ENCODE data around the gene RAB17. TPM values are rescaled to one million over a fixed set of nuclear protein-coding genes. Genes with fewer than 3 reads are reported as not detected.

Gene RAB17
- total RNA-seq, 5 donors from 2014 or later (not counting 1 experiment from before 2014, with no cell fraction given) = 0.32 to 0.73 (median 0.62) TPM; not detected in 2

- Histone ChIP-seq H3K27ac (ENCODE audit: low read length) (no peak overlapping the region), H3K9me3 (no peaks in the 10 kb centered on the region), H3K4me3 (ENCODE audit: control insufficient read depth in 1 of 2, extremely low read depth in 1 of 2, low read length in 1 of 2) (no peak overlapping the region), H3K27me3 (replicated peaks in 1 of 2; ENCODE audit: control insufficient read depth in 2 of 2, extremely low read depth in 1 of 2, insufficient read depth in 2 of 2, low read length in 1 of 2) (peaks cover 0 to 38% of the 10 kb centered on the region in 2 experiments), H3K4me1 (ENCODE audit: control insufficient read depth in 1 of 2, extremely low read depth in 1 of 2, insufficient read depth in 2 of 2, low read length in 2 of 2) (peaks cover 0 to 15% of the 10 kb centered on the region in 2 experiments), H3K36me3 (ENCODE audit: control insufficient read depth in 2 of 2, extremely low read depth in 1 of 2, insufficient read depth in 1 of 2, low read length in 1 of 2) (no peaks in the 10 kb centered on the region)
- H3K9me3 Mint-ChIP-seq = no peaks in the 10 kb centered on the region
- peaks cover 15 to 24% (median 22%) of the 10 kb centered on the region in 3 donors for H3K4me1 Mint-ChIP-seq
- POLR2A ChIA-PET = no interaction called here
- no peak for DNase-seq
- H3K36me3 Mint-ChIP-seq = peaks cover 4% of the 10 kb centered on the region
- peak overlapping the region; percentile 64 to 79 (median 78) for H3K4me3 Mint-ChIP-seq
- ATAC-seq (replicated peaks in 1 of 4) = no peak
- CTCF ChIA-PET = interaction anchor here in 1 of 2 donors (1.3 kb wide), 1 partner anchor 116 kb away, joined by 3 read pairs; no protein-coding TSS in a partner anchor
- no peak overlapping the region for H3K27ac Mint-ChIP-seq
- 57% methylated on average over 5 of the region's 6 CpGs for WGBS (ENCODE audit: insufficient coverage)
- H3K27me3 Mint-ChIP-seq = peaks cover 18 to 31% of the 10 kb centered on the region in 2 donors
These were observed 35.2 kb upstream of the RAB17 start for GRCh38 chr2:237625777-237626176.

GRCh38 chr2:237625216-237625705 is 34.7 kb upstream of the RAB17 start:
- Mint-ChIP-seq H3K27me3 (peaks cover 16 to 28% of the 10 kb centered on the region in 2 donors), H3K9me3 (no peaks in the 10 kb centered on the region), H3K4me1 (peaks cover 15 to 22% (median 20%) of the 10 kb centered on the region in 3 donors), H3K4me3 (peak overlapping the region in 2 of 3 donors; percentile 8 to 15), H3K36me3 (peaks cover 3% of the 10 kb centered on the region), H3K27ac (no peak overlapping the region)
- POLR2A ChIA-PET = no interaction called here
- Histone ChIP-seq H3K36me3 (ENCODE audit: control insufficient read depth in 2 of 2, extremely low read depth in 1 of 2, insufficient read depth in 1 of 2, low read length in 1 of 2) (no peaks in the 10 kb centered on the region), H3K9me3 (no peaks in the 10 kb centered on the region), H3K27ac (ENCODE audit: low read length) (no peak overlapping the region), H3K4me1 (ENCODE audit: control insufficient read depth in 1 of 2, extremely low read depth in 1 of 2, insufficient read depth in 2 of 2, low read length in 2 of 2) (peaks cover 0 to 15% of the 10 kb centered on the region in 2 experiments), H3K4me3 (ENCODE audit: control insufficient read depth in 1 of 2, extremely low read depth in 1 of 2, low read length in 1 of 2) (no peak overlapping the region), H3K27me3 (replicated peaks in 1 of 2; ENCODE audit: control insufficient read depth in 2 of 2, extremely low read depth in 1 of 2, insufficient read depth in 2 of 2, low read length in 1 of 2) (peaks cover 0 to 33% of the 10 kb centered on the region in 2 experiments)
- CTCF ChIA-PET = interaction anchor here in 1 of 2 donors (1.3 kb wide), 1 partner anchor 116 kb away, joined by 3 read pairs; no protein-coding TSS in a partner anchor
- WGBS (ENCODE audit: insufficient coverage) = 76% methylated on average over 10 of the region's 10 CpGs
- no peak for ATAC-seq (replicated peaks in 1 of 4)
- no peak for DNase-seq

GRCh38 chr2:237624565-237624964 is 34.0 kb upstream of the RAB17 start:
- H3K9me3 ChIP-seq = no peaks in the 10 kb centered on the region
- H3K9me3 Mint-ChIP-seq = no peaks in the 10 kb centered on the region
- DNase-seq (no peak), ATAC-seq (replicated peaks in 1 of 4) (no peak)
- no peak overlapping the region for H3K4me3 ChIP-seq (ENCODE audit: control insufficient read depth in 1 of 2, extremely low read depth in 1 of 2, low read length in 1 of 2)
- ChIA-PET POLR2A (no interaction called here), CTCF (interaction anchor here in 1 of 2 donors (1.3 kb wide), 1 partner anchor 117 kb away, joined by 3 read pairs; no protein-coding TSS in a partner anchor)
- H3K27ac ChIP-seq (ENCODE audit: low read length) = no peak overlapping the region
- H3K27me3 ChIP-seq (replicated peaks in 1 of 2; ENCODE audit: control insufficient read depth in 2 of 2, extremely low read depth in 1 of 2, insufficient read depth in 2 of 2, low read length in 1 of 2) = peaks cover 0 to 32% of the 10 kb centered on the region in 2 experiments
- H3K4me1 Mint-ChIP-seq = peaks cover 15 to 17% (median 15%) of the 10 kb centered on the region in 3 donors
- no peaks in the 10 kb centered on the region for H3K36me3 Mint-ChIP-seq
- peaks cover 0 to 15% of the 10 kb centered on the region in 2 experiments for H3K4me1 ChIP-seq (ENCODE audit: control insufficient read depth in 1 of 2, extremely low read depth in 1 of 2, insufficient read depth in 2 of 2, low read length in 2 of 2)
- 100% methylated on average over 5 of the region's 6 CpGs for WGBS (ENCODE audit: insufficient coverage)
- no peak overlapping the region for H3K27ac Mint-ChIP-seq
- H3K36me3 ChIP-seq (ENCODE audit: control insufficient read depth in 2 of 2, extremely low read depth in 1 of 2, insufficient read depth in 1 of 2, low read length in 1 of 2) = no peaks in the 10 kb centered on the region
- H3K4me3 Mint-ChIP-seq = no peak overlapping the region
- H3K27me3 Mint-ChIP-seq = peaks cover 9 to 21% of the 10 kb centered on the region in 2 donors

- no peak for ATAC-seq (replicated peaks in 1 of 4)
- Mint-ChIP-seq H3K36me3 (no peaks in the 10 kb centered on the region), H3K4me1 (peaks cover 10 to 15% (median 13%) of the 10 kb centered on the region in 3 donors), H3K27me3 (peaks cover 6 to 16% of the 10 kb centered on the region in 2 donors), H3K4me3 (no peak overlapping the region), H3K9me3 (no peaks in the 10 kb centered on the region), H3K27ac (peak overlapping the region in 1 of 2 donors; percentile 39)
- no peaks in the 10 kb centered on the region for H3K36me3 ChIP-seq (ENCODE audit: control insufficient read depth in 2 of 2, extremely low read depth in 1 of 2, insufficient read depth in 1 of 2, low read length in 1 of 2)
- H3K27me3 ChIP-seq (replicated peaks in 1 of 2; ENCODE audit: control insufficient read depth in 2 of 2, extremely low read depth in 1 of 2, insufficient read depth in 2 of 2, low read length in 1 of 2) = peaks cover 0 to 26% of the 10 kb centered on the region in 2 experiments
- no peak overlapping the region for H3K4me3 ChIP-seq (ENCODE audit: control insufficient read depth in 1 of 2, extremely low read depth in 1 of 2, low read length in 1 of 2)
- no peak for DNase-seq
- ChIA-PET CTCF (interaction anchor here in 1 of 2 donors (0.6 kb wide), 1 partner anchor 111 kb away, joined by 6 read pairs; no protein-coding TSS in a partner anchor), POLR2A (interaction anchor here in 1 of 2 donors (0.6 kb wide), 1 partner anchor 81 kb away, joined by 3 read pairs; no protein-coding TSS in a partner anchor)
- H3K4me1 ChIP-seq (ENCODE audit: control insufficient read depth in 1 of 2, extremely low read depth in 1 of 2, insufficient read depth in 2 of 2, low read length in 2 of 2) = peaks cover 0 to 13% of the 10 kb centered on the region in 2 experiments
- H3K9me3 ChIP-seq = no peaks in the 10 kb centered on the region
- H3K27ac ChIP-seq (ENCODE audit: low read length) = no peak overlapping the region
- 86% methylated on average over 8 of the region's 13 CpGs for WGBS (ENCODE audit: insufficient coverage)
These were observed 33.2 kb upstream of the RAB17 start for GRCh38 chr2:237623428-237624403.

- H3K4me1 Mint-ChIP-seq = peaks cover 28 to 35% (median 34%) of the 10 kb centered on the region in 3 donors
- no peak overlapping the region for H3K27ac ChIP-seq (ENCODE audit: low read length)
- no peaks in the 10 kb centered on the region for H3K36me3 ChIP-seq (ENCODE audit: control insufficient read depth in 2 of 2, extremely low read depth in 1 of 2, insufficient read depth in 1 of 2, low read length in 1 of 2)
- no peak for ATAC-seq (replicated peaks in 1 of 4)
- POLR2A ChIA-PET = no interaction called here
- no peaks in the 10 kb centered on the region for H3K9me3 ChIP-seq
- no peaks in the 10 kb centered on the region for H3K9me3 Mint-ChIP-seq
- no peaks in the 10 kb centered on the region for H3K36me3 Mint-ChIP-seq
- CTCF ChIA-PET = no interaction called here
- H3K4me3 Mint-ChIP-seq = no peak overlapping the region
- H3K4me1 ChIP-seq (ENCODE audit: control insufficient read depth in 1 of 2, extremely low read depth in 1 of 2, insufficient read depth in 2 of 2, low read length in 2 of 2) = peaks cover 10 to 25% of the 10 kb centered on the region in 2 experiments
- H3K27me3 ChIP-seq (replicated peaks in 1 of 2; ENCODE audit: control insufficient read depth in 2 of 2, extremely low read depth in 1 of 2, insufficient read depth in 2 of 2, low read length in 1 of 2) = no peaks in the 10 kb centered on the region
- no peak for DNase-seq
- H3K4me3 ChIP-seq (ENCODE audit: control insufficient read depth in 1 of 2, extremely low read depth in 1 of 2, low read length in 1 of 2) = no peak overlapping the region
- peaks cover 0 to 4% of the 10 kb centered on the region in 2 donors for H3K27me3 Mint-ChIP-seq
- H3K27ac Mint-ChIP-seq = no peak overlapping the region
- no CpG with 5 or more reads among the region's 2 CpGs for WGBS (ENCODE audit: insufficient coverage)
These were observed 27.9 kb upstream of the RAB17 start for GRCh38 chr2:237618449-237618848.

GRCh38 chr2:237617587-237617982 is 27.1 kb upstream of the RAB17 start:
- DNase-seq (no peak), ATAC-seq (replicated peaks in 1 of 4) (peak in 1 of 4 experiments; percentile 25)
- Mint-ChIP-seq H3K9me3 (no peaks in the 10 kb centered on the region), H3K4me1 (peaks cover 28 to 35% (median 34%) of the 10 kb centered on the region in 3 donors), H3K27ac (no peak overlapping the region), H3K27me3 (peaks cover 0 to 4% of the 10 kb centered on the region in 2 donors), H3K4me3 (peak overlapping the region in 1 of 3 donors; percentile 59), H3K36me3 (no peaks in the 10 kb centered on the region)
- Histone ChIP-seq H3K9me3 (no peaks in the 10 kb centered on the region), H3K4me1 (ENCODE audit: control insufficient read depth in 1 of 2, extremely low read depth in 1 of 2, insufficient read depth in 2 of 2, low read length in 2 of 2) (peaks cover 10 to 25% of the 10 kb centered on the region in 2 experiments), H3K27ac (ENCODE audit: low read length) (no peak overlapping the region), H3K36me3 (ENCODE audit: control insufficient read depth in 2 of 2, extremely low read depth in 1 of 2, insufficient read depth in 1 of 2, low read length in 1 of 2) (no peaks in the 10 kb centered on the region), H3K4me3 (ENCODE audit: control insufficient read depth in 1 of 2, extremely low read depth in 1 of 2, low read length in 1 of 2) (no peak overlapping the region), H3K27me3 (replicated peaks in 1 of 2; ENCODE audit: control insufficient read depth in 2 of 2, extremely low read depth in 1 of 2, insufficient read depth in 2 of 2, low read length in 1 of 2) (no peaks in the 10 kb centered on the region)
- WGBS (ENCODE audit: insufficient coverage) = no CpG with 5 or more reads among the region's 4 CpGs
- ChIA-PET POLR2A (interaction anchor here in 1 of 2 donors (0.6 kb wide), 1 partner anchor 27 kb away, joined by 3 read pairs; the partner anchor contains the start of gene RAB17), CTCF (interaction anchor here in 1 of 2 donors (0.6 kb wide), 1 partner anchor 23 kb away, joined by 5 read pairs; no protein-coding TSS in a partner anchor)

Measured in T-cell (primary cell).